GM21367 (cell line): ENCODE results near the gene CLEC16A.

Source experiments
- ATAC-seq: cut with Tn5 transposase; IDR thresholded peaks from one replicate; pipeline ENCODE4 v1.9.1; 2021; ENCODE audit not compliant: unreplicated experiment

CLEC16A gene

DNA sequence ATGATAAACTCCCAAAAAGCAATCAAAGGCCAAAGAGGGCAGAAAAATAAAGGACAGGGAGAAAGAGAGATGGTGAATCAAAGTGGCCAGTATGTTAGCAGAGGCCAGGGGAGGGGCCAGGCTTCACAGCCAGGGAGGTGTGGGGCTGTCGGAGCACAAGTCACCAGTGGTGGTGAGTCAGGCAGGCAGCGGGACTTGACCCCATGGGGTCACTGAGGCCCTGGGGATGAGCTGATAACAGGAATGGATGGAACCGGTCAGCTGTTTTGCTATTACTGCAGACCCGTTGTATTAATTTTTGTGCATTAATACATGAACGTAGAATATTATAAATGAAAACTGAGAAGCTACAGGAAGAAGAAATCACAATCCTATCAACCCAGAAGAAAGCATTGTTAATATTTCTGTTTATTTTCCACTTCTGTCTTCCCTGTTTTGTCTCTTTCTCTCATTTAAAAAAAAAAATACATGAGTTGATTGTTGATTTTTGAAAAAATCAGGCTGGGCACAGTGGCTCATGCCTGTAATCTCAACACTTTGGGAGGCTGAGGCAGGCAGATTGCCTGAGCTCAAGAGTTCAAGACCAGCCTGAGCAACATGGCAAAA is 204.8 kb downstream of the CLEC16A start:
- no peak for ATAC-seq

DNA sequence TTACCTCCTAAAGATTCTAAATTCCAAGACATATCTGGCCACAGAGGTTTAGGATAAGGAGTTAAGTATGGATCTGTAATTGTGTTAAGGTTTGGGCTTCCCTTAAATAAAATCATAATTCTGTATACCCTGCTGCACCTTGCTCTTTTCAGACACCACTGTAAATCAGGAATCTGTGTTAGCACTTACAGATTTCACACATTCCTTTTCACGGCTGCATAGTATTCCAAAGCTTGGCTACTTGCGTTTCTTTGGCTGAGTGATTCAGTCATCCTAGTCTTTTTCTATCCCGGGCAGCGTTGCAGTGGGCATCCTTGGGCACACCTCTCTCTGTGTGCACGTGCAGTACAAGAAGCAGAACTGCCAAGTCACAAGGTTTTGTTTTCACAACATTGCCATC is 205.8 kb downstream of the CLEC16A start:
- ATAC-seq = no peak

DNA sequence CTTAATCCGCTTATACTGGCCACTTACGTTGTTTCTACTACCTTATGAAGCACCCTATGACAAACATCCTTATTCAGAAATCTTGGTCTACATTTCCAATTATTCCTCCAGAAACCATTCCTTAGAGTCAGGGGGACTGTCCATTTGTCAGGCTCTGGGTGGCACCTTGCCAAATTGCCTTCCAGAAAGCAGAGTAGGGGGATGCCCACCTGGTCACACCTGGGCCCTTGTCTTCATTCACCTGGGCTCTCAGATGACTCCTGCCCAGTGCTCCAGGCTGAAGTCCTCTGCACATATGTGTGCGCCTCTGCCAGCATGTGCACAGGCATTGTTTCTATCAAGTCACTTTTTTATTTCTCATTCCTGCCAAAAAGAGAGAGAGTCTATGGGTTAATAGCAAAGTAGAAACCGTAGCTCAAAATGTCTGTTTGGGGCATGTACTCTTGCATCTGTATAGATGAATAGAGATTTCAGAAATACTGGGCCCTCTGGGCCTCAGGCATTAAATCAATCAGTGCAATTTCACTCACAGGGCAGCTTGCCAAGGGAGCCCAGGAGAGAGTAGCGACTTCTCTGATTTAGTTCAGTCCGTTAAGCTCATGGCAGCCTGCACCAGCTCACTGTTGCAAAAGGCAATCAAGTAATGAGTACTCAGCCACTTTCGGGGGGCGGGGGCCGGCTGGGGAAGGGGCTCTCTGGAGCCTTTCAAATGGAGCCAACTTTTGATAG is 207.0 kb downstream of the CLEC16A start:
- ATAC-seq = no peak

DNA sequence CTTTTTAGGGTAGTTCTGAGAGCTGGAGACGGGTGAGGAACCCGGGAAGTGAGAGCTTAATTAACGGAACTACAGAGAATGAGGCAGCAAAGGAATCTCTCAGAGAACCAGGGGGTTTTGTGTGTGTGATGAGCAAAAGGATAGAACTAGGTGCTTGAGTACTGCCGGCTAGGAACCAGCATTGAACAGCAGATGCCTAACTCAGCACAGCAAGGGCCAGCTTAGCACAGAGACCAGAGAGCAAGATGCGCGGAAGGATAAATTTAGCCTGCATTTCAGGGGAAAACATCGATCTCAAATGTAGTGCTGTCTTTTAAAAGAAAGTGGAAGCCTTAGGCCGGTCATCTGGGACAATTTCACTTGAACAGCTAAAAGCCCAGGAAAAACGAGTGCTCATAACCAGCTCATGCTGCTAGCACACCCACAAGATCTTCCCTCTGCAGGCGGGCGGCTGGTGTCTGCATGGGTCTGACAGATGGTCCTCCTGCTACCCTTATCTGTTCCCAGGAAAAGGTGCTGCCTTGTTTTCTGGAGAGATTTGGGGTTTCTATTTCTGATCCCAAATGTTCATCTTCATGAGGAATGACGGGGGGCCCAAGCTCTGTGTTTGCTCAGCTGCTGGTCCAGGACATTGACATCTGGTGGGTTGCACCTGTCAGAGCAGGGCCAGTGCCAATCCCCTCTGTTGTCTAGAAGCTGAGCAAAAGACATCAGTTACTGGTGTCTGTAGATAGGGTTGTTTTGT is 207.7 kb downstream of the CLEC16A start:
- ATAC-seq = no peak

DNA sequence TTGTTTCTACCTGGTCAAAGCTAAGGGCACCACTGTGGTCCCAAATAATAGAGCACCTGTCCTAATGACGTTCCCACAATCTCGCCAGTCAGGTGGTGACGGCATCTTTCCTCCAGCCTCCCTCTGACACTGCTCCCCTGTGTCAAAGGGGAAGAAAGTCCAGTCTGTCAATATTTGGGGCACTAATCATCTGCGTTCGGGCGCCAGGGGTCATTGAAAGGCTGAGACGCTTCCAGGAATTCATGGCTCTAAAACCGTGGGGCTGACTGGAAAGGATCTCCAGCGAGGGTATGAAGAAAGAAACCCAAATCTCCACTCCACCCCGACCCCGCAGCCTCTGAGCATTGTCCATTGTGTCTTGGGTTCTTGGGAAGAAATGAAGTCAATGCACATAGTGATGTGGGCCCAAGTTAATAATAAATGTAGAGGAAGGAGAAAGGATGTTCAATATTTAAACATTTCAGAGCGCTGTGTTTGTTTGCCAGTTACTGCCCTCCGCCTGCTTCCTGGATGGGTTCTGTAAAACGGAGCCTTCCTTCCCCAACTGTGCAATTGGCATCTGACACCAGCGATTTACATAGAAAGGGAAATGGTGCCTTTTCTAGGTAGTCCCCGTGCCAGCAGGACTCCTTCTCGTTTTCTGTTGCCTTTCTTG is 208.4 kb downstream of the CLEC16A start:
- no peak for ATAC-seq

DNA sequence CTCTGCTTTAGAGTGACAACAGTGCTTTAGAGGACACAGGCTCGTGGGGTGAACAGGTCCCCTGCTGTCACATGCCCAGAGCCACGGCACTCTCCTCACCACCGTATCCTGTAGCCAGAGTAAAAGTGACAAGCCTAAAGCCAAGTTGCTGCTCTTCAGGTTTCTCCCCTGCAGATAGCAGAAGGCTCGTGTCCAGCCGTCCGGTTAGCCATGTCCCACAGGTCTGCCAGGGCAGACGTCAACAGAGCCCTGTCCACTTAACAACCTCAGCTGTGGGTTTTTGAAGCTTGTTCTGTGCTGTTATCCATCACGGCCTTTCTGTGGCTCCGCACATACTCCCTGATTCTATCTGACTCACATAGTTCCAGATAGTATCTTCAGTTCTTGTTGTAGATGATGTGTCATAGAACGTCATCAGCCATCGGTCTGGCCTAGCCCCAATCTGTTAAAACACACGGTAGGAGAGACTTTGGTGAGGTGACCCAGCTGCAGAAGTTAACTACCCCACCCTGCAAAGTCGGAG is 211.0 kb downstream of the CLEC16A start:
- ATAC-seq = no peak

DNA sequence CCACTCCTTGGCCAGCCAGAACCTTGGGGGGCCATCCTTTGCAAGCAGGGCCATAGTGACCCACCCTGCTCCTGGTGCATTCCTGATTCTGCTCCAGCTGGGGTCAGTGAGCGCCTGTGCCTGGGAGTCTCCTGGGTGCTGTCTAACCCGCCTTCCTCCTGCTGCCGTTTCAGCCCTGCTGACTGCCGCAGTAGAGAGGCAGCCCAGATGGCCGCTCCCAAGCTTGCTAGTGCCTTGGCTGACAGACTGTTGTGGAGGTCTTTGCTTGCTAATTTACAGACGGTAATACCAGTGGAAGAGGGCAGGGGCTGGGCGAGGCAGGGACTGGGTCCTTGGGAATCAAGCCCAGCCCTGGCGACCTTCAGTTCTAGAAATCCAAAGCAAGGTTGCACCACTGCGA is 212.0 kb downstream of the CLEC16A start:
- no peak for ATAC-seq

DNA sequence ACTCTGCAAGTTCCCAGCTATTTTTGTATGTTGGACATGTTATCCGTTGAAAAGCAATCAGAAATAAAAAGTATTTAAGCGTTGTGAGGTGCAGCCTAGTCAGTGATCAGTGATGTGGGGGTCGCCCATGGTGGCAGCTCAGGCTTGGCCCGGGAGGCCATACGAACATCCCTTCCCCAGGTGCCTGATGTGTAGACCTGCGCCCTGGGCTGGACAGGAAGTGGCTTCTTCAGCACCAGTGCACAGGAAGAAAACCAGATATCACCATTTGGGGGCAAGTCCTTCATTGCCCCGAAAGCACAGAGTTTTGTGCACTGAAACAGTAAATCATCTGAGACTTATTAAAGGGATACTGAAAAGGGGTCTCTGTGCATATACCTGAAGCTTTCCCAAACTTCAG is 212.8 kb downstream of the CLEC16A start:
- ATAC-seq = no peak

DNA sequence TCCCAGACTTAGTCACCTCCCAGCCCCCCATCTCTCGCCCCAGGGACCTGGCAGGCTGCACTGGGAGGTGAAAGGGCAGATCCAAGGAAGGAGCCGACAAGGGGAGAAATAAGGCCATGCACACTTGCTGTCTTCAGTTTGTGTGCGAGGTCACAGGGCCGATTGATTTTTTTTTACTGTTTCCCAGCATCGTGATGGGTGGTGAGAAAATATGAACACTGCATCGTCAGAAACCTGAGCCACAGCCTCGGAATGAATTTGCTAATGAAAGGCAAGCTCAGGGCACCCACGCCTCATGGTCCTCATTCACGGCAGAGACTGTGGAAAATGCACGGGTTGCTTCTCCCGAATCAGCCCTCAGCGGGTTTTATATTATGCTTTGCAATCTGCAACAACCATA is 213.7 kb downstream of the CLEC16A start:
- no peak for ATAC-seq

DNA sequence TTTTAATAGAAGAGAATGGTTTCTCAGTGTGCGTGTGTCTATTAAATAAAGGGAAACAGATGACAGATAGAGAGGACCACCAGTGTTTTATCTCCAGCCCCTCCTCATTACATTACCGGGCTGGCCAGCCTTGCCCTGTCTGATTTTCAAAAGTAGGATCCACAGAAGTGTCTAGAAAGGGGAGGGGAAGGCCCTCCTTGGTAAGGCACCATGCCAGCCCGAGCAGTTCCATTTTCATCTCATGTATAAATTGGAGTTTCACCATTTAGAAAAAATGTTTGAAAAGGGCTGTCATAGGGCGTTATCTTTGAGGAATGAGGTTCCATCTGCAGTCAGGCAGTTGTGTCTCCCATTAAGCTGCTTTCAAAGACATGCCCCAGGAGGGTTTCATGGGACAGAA is 214.9 kb downstream of the CLEC16A start:
- ATAC-seq = no peak

DNA sequence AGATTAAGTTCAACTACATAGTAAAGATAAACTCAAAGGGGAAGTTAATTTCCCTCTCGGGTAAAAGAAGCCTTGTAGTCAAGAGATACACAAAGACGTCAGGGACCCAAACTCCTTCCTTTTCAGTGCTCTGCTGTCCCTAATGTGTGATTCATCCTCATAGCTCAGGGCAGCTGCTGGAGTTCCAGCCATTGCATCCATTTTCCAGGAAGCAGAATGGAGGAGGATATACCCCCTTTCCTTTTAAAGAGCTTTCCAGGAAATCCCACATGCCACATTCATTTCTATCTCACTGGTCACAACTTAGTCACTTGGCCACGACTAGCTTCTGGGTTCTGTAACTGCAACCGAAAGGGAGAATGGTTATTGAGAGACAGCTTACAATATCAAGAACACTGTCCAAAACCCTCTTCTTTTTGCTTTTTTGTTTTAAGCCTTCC is 216.3 kb downstream of the CLEC16A start:
- no peak for ATAC-seq

DNA sequence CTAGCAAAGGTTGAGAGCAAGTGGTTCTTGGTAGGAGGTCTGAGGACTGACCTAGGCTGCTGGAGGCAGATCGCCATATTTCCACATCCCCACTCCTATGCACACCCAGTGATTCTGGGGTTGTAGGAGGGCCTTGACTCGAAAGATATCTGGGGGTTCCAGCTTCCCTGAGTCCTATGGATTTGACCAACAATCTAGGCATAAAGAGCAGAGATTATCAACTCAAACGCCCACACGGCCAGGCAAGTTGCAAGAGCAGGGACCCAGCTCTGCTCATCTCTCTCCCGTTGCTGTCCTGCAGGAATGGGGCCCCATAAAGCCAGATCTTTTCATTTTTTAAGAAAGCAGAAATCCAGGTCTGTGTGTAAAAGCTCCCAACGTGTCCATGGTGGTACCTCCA is 217.1 kb downstream of the CLEC16A start:
- no peak for ATAC-seq

DNA sequence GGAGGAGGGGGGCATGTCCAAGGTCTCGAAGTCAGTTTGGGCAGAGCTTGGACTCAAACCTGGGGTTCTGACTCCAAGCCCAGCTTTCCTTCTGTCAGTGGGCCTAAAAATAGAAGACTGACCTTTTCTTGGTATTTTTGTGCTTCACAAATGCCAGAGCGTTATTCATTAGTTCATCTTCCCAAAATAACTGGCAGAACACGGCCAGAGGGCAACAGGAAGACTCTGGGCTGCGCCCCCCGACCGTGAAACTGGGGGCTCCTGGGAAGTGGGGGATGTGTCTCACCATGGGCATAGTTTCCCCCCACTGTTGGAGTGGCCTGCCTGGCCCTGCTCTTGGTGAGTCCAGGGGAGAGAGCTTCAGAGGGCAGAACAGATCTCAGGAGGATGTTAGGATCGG is 217.6 kb downstream of the CLEC16A start:
- no peak for ATAC-seq

DNA sequence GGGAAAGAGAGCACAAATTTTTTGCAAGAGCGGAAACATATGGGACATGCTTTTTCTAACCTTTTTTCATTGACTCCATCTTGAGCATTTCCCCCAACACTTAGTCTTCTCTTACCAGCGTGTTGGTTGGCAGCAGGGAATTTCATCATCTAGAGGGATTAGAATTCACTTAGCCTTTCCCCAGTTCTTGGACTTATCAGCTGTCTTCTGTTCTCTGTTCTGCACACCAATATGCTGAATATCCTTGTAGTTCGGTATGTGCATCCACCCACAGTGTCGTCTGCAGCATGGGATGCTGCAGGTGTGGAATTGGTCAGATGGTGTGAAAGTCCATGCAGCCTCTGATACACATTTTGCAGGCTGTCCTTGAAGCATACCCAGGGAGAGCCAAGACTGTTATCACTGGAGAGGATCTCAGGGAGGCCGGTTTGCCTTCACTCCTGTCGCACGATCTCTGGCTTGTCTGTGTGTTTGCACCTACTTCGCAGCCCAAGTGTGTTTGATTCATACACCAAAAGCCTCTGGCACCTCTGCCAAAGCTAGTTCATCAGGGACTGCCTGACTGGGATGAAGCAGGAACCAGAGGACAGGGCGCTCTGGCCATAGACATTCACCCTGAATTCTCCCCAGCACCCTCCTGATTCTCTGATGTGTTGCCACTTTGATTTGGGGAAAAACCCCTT is 218.4 kb downstream of the CLEC16A start:
- ATAC-seq = no peak

DNA sequence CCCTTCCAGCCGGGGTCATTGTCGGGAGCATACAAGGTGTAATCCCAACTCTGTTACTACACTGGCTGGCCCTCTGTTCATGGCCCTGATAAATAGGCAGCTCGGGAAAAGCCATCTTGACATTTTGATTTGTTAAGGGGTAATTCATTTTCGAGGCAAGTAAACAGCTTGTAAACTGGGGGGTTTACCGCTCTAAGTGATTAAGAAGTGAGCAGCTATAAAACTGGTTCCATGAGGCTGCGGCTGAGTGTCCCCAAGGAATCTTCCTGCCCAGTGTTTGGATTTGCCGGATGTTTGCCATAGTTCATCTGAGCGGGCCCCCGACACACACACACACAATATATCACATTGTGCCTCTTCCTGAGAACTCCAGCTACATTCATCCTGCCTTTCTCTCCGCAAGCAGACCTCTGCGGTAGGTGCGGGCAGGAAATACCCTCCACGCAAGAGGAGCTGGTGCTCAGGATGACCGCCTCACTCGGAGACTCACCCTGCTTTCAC is 219.4 kb downstream of the CLEC16A start:
- no peak for ATAC-seq

DNA sequence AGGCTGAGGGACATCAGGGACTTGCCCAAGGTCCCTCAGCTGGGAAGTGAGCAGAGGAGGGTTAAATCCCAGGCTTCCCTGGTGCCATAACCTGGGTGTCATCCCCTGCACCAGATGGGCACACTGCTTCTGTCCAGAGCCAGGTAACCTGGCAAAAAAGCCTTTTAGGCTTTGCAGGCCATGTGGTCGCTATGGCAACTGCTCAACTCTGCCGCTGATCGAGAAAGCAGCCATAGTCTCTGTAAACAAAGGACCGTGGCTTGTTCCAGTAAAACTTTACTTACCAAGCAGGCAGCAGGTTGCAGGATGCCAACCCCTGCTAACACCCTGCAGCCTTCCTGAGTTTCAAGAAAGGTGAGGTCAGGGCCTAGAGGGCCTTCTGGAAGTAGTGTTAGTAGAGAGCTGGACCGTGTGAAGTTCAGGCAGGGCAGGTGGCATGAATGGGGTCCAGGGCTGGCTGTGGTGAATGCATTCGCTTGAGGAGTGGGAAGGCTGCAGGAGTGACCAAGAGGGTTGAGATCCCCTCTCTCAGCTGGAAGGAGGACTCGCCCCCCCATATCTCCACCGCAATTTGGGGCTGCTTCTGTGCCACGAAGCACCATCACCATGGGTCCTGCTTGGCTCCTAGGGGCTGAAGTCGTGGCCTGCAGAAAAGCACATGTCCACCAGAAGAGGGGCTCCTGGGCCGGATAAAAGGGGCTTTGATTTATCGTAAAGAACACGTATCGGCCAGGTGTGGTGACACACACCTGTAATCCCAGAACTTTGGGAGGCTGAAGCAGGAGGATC is 220.3 kb downstream of the CLEC16A start:
- ATAC-seq = no peak

DNA sequence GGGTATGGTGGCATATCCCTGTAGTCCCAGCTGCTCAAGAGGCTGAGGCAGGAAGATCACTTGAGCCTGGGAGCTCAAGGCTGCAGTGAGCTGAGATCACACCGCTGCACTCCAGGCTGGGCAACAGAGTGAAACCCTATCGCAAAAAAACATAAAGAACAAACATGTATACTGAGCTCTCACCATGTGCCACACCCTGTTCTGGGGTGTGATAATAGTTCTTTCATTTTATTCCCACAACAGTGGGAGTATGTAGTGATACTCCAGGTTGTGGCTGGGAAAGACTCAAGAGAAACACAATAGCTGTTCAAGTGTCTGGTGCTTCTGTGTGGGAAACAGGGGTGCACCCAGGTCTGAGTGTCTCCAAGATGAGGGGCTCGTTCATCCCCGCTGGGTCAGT is 221.0 kb downstream of the CLEC16A start:
- no peak for ATAC-seq

DNA sequence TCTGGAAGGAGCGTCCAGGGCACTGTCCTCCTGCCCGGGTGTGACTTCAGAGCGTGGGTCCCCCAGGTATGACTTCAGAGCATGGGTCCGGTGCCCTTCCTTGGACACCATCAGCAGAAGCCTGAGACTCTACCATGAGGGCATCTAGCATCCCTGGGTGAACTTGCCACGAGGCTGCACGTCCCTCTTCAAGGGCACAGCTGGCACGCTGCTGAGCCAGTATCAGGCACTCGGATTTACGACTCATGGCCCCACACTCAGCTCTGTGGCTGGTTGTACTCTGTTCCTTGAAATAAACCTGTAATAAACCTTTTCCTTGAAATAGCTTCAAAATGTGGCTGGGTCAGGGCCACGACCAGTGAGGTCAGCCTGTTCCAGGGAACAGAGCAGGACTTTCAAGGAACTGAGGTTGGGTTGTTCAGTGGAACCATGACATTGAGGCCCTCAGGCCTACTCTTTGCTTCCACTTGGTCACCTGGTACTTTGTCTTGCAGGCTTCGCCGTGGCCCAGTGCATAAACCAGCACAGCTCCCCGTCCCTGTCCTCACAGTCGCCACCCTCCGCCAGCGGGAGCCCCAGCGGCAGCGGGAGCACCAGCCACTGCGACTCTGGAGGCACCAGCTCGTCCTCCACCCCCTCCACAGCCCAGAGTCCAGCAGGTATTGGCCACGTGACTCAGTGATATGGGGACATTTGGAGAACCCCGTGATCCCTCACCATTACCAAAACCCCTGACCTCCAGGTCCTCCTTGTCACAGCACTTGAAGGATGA is 221.7 kb downstream of the CLEC16A start:
- no peak for ATAC-seq

DNA sequence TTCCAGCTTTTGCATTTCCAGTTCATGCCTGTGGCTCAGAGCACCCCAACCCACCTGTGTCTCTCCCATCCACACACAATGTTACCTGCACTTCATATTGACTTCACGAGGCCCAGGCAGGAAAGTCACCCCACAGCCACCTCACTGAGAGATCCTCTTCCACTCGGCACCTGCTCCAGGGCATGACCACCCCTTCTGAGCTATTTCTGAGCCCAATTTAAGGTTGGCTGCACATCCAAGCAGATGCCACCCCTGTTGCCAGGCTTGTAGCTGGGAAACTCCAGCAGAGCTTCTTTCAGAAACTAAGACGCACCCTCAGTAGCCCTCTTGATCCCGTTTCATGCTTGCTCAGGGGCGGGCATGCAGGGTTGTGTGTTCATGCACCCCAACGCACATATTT is 223.2 kb downstream of the CLEC16A start:
- no peak for ATAC-seq
